ENCODE data around the gene VASN. TPM values are rescaled to one million over a fixed set of nuclear protein-coding genes. Genes with fewer than 3 reads are reported as not detected.

The VASN gene
- polyA plus RNA-seq, 5 donors = 10.3 to 24.3 (median 17.1) TPM

DNA sequence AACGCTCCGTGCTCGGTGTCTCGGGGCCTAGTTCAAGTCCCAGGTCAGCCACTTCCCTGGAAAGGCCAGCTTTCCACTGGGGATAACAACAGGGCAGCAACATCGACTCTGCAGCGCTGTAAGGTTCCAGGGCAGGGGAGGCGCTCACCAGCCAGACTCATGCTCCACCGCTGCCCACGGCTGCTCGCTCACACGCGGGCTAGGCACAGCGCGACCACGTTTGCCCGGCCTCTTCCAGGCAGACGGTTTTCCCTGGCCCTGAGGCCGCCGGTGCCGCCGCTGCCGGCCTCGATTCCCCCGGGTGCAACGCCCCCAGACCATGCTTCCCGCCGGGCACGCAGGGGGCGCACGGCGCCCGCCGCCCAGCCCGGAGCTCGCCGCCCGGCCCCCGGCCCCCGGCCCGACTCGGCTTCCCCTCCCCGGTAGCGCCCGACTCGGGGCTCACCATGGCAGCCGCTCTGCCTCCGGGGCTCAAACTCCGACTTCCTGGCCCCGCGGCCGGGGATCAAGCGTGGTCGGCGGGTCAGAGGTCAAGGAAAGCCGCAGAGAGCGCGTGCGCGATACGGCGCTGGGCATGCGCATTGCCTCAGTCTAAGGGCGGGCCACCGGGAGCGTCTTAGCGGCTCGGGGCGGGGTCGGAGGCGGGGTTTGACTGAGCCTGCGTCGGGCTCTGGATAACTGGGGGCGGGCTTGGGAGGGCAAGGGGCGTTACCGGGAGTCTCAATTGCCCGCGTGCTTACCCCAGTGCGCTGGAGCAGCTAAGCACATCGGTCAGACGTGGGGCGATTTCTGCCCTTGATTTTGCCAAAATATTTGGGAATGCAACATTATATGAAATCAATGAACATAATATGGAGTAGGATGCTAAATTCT lies 20.6 kb upstream of the VASN start, which contains the start of gene PAM16:
TSS of gene PAM16 (minus strand) at position 535 of the 873 bp plus-strand sequence. CDS start at position 448, 87 bp downstream.
- peak; percentile 94 to 95 for DNase-seq

DNA sequence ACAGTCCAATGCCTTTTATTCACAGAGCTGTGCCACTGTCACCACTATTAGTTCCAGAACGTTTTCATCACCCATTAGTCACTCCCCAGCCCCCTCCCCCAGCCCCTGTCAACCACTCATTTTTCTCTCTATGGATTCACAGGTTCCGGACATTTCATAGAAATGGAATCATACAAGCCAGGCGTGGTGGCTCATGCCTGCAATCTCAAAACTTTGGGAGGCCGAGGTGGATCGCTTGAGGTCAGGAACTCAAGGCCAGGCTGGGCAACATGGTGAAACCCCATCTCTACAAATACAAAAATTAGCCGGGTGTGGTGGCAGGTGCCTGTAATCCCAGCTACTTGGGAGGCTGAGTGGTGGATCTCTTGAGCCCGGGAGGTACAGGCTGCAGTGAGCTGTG lies 19.8 kb upstream of the VASN start:
- DNase-seq = no peak

- DNase-seq = no peak
These were observed 18.8 kb upstream of the VASN start for GRCh38 chr16:4352843-4353242.

GRCh38 chr16:4353675-4354074 lies 18.0 kb upstream of the VASN start:
- DNase-seq = no peak

DNA sequence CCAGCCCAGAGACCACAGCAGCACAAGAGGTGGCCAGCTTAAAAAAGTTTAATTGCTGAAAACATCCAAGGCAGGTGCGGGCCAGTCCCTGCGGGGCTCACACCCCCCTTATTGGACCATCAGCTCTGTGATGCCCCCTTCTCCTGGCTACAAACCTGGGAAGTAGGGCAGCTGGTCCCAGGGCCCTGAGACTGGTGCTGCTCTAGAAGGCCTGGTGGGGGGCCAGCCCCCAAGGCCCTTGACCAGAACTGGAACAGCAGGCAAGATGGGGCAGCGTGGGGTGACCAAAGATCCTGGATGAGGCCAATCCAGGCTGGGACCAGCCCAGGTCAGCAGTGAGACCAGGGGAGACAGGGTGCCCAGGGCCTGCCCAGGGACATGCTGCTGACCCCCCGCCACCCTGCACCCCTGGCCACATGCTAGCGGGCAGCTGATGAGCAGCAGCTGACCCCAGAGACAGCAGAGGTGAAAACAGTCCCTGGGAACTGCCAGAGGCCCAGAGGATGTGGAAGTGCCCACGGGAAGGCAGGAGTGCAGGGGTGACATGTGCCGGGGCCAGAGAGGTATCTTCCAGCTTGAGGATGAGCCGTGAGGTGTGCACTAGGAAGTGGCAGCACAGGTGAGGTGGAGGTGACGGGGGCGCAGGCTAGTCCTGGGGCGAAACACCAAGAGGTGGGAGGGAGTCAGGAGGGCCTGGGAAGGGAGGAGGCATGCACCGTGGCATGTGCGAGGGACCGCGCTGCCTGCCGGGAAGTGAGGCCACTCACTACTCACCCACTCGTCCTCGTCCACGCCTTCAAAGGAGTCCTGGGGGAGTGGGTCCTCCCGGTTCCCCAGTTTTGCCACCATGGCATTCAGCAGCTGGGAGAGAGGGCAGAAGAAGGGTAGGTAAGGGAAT lies 16.9 kb upstream of the VASN start:
- DNase-seq = no peak

DNA sequence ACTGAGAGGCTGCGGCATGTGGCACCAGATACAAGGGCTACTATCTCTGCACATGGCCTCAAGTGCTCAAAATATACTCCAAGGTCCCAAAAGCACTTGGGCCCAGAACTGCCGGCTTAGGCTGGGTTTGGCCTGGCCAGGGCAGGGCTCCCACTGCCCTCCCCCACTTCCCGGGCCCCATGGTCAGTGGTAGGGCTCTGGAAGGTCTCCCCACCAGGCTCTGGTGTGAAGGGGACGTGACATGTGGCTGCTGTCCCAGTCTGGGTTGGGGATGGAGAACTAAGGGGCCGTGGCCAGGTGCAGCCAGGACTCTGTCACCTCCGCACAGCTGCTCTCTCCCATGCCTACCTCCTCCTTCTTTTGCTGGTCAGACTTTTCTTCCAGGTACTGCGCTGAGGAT lies 14.8 kb upstream of the VASN start:
- no peak for DNase-seq

DNA sequence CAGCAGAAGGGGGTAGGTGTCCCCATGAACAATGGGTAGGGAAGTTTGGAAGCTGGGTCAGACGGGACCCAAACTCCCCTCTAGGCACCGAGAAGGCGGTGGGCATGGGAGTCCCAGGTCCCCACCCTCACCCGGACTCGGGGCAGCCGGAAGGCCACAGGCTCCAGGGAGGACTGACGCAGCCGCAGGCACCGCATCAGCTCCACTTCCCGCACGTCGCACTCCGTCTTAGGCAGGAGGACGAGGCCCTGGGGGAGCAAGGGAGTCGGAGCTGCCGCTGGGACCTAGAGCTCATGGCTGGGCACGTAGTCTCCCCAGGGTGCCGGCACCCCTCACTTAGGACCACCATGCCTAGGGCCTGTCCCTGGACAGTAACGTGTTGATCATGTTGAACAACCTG lies 13.4 kb upstream of the VASN start:
- no peak for DNase-seq

DNA sequence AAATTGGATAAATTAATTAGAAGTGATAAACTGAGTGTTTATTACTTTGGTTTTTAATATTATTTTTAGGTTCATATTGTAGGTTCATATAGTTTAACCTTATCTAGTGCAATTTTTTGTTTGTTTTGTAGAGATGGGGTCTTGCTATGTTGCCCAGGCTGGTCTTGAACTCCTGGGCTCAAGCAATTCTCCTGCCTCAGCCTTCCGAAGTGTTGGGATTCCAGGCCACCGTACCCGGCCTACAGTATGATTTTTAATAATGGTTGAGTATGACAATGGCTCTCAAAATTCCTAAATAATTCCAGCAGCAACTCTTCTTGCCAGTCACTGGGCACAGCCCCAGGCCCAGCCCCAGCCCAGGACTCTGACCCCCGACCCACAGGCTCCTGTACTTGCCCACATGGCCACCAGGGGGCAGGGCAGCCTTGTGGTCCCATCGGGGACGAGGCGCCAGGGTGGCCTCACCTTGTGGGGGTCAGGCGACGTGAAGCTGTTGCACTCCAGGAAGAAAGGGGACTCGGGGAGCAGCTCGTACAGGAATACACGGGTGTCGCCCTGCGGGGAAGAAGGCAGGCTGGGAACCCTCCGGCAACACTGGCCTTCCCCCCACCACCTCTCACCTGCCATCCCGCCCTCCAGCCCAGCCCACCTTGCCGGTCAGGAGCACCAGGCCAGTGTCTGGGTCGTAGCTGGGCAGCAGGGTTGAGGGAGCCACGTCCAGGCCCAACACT lies 12.7 kb upstream of the VASN start:
- no peak for DNase-seq

- no peak for DNase-seq
These were observed 11.7 kb upstream of the VASN start for GRCh38 chr16:4359914-4360313.

DNA sequence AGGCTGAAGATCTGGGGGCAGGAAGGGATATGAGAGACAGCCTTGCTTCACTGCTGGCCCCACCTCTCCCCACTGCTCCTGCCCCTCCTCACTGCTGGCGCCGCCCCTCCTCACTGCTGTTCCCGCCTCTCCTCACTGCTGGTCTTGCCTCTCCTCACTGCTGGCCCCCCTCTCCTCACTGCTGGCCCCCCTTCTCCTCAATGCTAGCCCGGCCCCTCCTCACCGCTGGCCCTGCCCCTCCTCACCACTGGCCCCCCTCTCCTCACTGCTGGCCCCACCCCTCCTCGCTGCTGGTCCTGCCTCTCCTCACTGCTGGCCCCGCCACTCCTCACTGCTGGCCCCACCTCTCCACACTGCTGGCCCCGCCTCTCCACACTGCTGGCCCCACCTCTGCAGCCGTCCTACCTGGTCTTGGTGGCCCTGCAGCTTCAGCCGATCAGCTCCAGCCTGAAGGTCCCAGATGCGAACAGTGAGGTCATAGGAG lies 11.1 kb upstream of the VASN start:
- no peak for DNase-seq

DNA sequence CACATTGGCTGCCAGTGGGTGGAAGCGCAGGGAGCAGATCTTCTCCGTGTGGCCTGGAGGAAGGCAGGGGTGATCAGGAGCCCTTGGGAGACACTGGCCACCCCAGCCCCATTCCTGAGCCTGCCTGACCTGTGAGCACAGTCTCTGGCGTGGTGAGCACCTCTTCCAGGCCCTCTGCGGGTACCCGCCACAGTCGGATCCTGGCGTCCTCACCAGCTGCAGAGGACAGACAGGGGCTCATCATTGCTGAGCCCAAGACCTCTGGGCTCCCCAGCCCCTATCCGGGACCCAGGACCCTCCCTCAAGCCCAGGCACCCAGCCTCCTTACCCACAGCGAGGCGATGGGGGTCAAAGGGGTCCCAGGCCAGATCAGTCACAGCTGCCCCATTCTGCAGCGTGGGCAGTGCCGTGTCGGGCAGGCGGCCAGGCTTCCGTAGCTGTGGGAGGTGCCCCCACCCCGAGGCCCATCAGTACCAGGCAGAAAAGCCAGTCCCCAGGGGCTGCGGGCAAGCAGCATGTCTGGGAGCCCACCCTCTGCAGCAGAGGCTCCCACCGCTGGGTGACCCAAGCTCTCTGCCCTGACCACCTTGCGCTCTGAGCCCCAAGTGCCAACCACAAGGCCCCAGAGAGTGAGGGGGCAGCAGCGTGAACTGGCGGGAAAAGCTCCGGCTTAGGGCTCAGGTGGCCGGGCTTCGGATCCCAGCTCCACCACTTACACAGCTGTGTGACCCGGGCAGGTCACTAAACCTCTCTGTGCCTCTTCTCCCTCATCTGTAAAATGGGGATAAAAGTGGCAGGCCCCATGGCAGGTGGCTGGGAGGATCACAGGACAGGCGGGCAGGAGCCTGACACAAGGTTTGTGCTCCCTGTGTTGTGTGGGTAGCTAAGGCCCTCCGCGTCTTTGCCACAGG lies 10.4 kb upstream of the VASN start:
- DNase-seq = no peak

DNA sequence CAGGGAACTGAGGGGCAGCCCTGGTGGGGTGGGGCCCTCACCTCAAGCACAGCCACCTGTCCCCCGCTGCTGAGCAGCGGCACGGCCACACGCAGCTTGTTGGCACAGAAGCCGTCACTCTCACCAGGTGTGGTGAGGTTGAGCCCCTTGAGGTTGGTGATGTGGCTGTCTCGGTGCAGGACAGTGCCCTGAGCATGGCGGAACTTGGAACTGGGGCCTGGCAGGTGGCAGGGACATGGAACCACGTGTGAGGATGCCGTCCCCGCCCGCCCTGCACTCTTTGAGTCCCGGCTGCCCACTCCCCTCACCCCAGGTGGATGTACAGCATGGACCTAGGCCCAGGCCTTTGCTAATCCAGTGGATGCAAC lies 9.7 kb upstream of the VASN start:
- no peak for DNase-seq

- no peak for DNase-seq
These were observed 9.0 kb upstream of the VASN start for GRCh38 chr16:4362476-4363135.

GRCh38 chr16:4364196-4365013 lies 7.2 kb upstream of the VASN start:
- no peak for DNase-seq

DNA sequence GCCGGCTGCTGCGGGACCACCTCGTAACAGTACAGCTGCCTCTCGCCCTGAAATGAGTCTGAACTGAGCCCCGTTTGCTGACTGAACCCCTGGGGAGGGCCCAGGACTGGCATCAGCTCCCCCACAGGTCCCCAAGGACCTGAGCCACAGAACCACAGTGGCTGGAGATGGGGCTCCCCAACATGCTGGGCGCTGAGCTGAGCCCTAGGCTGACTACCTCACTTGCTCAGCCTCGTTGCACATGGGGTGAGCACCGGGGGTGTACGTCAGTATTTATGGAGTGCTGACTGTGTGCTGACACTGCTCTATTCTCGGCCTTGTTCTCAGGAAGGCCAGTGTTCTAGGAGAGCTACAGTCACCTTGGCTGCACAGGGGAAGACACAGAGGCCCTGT lies 6.6 kb upstream of the VASN start:
- DNase-seq = no peak

- DNase-seq = no peak
These were observed 6.0 kb upstream of the VASN start for GRCh38 chr16:4365615-4366014.

DNA sequence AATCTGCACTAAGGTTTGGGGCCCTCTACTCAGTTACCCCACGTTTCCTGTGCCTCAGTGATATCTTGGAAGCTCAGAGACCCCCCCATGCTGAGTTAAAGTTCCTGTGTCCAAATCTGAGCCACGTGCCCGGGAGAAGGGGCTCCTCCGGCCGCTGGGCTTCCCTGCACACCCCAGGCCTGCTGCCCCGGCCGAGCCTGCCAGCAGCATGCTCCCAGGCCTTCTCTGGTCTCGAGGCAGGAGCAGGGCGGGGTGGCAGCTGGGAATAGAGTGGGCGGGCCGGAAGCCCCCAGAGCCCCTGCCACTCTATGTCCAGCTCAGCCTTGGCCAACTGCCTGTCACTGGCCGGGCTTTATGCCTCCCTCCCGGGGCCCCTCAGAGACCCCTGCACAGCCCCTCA lies 5.6 kb upstream of the VASN start:
- no peak for DNase-seq

GRCh38 chr16:4367393-4367856 lies 4.2 kb upstream of the VASN start:
- no peak for DNase-seq

DNA sequence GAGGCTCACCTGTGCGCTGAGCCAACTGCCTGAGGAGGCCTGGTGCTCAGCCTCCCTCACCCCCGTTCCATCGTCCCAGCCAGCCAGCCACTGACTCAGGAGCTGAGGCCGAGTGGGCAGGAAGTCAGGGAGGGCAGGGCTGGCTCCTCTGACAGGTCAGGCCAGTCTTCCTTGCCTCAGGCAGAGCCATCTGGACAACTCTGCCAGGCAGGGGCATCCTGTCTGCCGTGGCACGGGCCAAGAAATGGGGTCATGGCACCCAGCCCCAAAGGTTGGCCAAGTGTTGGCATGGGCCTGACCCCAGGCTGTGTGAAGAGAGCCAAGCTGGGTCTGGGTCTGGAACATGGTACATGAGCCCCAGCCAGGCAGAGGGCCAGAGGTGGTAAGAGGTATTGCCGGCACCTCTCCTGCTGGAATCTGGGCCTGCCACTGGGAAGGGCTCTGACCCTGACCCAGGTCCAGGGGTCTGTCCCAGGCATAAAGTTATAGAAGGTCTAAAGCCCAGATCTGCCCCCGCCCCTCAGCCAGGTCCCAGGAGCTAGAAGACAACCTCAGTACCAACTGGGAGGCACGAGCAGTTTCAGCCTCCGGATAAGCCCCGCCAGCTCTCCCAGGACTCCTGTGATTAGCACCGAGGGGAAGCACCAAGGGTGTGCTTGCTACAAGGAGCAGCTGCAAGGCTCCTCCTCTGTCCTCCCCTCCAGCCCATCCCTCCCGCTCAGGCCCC lies 2.5 kb upstream of the VASN start:
- no peak for DNase-seq

All from right lung (tissue), 5 donors.